Stimulated activated CD4-positive, alpha-beta T cell treated with anti-CD3 and anti-CD28 coated beads, Interleukin-12 subunit alpha, Interleukin-12 subunit beta, amount 100 ng/mL, for 48 hours (primary cell): ENCODE data around the gene IGSF11.
"Not testable (repeated sequence)": the region's sequence is repeated elsewhere in the genome, so short reads cannot be mapped to it uniquely, and the experiment has no call there.

ENCODE experiments used
- DNase-seq, 3 donors: peaks; one replicate each; pipeline ENCODE4 v3.0.0-alpha.2; 2020; ENCODE audit warnings: low read depth in 2 of 3, low spot score in 1 of 3

The IGSF11 gene

DNA sequence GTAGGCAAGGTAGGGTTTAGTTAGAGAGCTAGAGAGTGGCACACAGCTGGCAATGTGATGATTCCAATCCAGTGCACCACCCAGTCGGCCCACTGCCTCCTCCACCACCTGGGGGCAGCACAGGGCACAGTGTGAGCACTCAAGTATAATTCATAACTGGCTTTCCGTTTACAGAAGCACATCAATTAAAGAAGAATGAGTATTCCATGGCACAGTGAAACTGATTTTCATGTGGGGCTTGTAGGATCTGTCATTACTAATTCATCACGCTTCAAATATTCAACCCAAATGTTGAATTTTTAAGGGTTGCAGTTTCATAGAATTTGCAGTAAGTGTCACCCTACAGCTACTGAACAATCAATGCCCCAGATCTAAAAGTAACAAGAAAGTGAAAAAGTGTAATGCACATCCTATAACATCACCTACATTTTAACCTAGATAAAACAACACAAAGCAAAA is 149.9 kb downstream of the IGSF11 start:
- DNase-seq: peak; percentile 52 to 74 (median 74)

DNA sequence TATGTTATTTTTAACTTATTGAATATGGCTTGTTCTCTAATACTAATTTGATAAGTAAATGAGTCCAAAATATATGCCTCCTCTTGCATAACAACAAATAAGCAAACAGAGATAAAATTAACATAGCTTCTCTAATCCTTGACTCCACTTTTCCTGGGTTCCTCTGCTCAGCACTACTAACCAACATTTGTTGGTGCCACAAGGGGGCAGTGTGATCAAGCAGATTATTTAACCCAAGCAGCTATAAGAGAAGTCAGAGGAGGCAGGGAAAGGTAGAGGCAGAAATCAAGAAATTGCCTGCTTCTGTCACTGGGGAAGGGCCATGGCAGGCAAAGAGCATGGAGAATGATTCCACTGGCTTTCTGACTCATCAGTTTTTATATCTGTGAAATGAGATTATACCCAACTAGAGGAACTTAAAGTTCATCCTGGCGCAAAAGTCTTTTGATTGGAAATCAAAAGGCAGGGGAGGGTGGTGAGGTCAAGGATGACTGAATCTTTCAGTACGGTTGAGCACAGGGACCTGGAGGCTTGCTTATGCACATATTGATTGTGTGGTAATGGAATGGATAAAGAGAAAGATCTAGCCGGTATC is 152.2 kb downstream of the IGSF11 start:
- DNase-seq: peak; percentile 37 to 70 (median 41)

GRCh38 chr3:118868051-118868450 is 166.6 kb downstream of the IGSF11 start:
- no peak for DNase-seq

DNA sequence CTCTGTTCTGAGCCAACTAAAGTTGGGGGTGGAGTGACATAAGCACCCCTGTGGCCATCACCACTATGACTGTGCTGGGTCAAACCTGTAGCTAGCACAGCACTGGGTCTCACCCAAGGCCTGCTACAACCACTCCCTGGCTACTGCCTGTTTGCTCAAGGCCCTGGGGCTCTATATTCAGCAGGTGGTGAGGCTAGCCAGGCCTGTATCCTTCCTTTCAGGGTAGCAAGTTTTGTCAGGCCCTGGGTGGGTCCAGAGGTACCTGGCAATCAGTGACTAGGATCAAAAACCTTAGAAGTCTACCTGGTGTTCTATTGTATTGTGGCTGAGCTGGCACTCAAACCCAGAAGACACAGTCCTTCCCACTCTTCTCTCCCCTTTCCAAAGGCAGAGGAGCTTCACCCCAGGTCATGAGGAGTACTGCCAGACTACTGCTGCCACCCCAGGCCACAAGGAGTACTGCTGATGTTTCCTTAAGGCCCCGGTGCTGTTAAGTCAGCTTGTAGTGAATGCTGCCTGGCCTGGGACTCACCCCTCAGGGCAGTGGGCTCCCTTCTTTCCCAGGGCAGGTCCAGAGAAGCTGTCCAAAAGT is 170.8 kb downstream of the IGSF11 start:
- DNase-seq: no peak

DNA sequence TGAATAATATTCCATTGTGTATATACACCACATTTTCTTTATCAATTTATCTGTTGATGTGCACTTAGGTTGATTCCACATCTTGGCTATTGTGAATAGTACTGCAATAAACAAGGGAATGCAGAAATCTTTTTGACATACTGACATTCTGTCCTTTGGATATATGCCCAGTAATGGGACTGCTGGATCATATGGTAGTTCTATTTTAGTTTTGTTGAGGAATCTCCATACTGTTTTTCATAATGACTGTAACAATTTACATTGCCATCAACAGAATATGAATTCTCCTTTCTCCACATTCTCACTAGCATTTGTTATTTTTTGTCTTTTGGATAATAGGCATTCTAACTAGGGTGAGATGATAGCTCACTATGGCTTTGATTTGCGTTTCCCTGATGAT is 174.7 kb downstream of the IGSF11 start:
- DNase-seq: no peak

DNA sequence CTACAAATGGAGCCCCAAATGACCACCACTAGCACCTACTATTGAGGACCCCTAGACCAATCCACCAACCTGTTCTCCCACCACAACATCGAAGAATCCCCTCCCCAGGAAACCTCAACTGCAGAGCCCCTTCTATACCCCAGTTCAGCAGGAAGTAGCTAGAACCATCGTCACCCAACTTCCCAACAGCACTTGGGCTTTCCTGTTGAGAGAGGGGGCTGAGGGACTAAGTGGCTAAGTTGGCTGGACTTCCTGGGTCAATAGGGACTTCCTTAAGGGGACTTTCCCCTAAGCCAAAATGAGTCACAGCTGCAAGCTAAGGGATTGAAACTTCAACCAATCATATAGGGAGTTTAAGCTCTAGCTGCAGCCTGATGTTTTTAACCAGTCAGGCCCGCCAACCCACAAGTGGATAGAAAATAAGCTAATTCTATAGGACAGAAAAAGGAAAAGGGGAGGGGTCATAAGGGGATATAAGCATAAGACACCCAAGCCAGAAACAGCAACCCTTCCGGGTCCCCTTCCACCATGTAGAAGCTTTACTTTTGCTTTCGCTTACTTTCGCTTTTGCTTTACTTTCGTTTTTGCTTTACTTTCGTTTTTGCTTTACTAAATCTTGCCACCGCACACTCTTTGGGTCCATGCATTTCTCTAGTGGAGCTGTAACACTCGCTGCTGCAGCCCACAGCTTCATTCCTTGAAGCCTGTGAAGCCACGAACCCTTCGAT is 183.0 kb downstream of the IGSF11 start:
- DNase-seq: not testable (repeated sequence)

GRCh38 chr3:118850687-118851086 is 184.0 kb downstream of the IGSF11 start:
- DNase-seq: no peak
